H9 (cell line): ENCODE data around the gene ECE1. TPM values are rescaled to one million over a fixed set of nuclear protein-coding genes. Genes with fewer than 3 reads are reported as not detected.
"Not testable (repeated sequence)": the region's sequence is repeated elsewhere in the genome, so short reads cannot be mapped to it uniquely, and the experiment has no call there.

ENCODE experiments used
- DNase-seq: peaks from one replicate; pipeline ENCODE4 v3.0.0-alpha.2; 2017
- H2AFZ ChIP-seq: one replicate; pipeline ENCODE4 v1.6.1; 2013; ENCODE audit warnings: mild to moderate bottlenecking, low read length, control low read depth, moderate library complexity
- H2AK5ac ChIP-seq: 2 replicates; pipeline ENCODE4 v1.6.1; 2013; ENCODE audit warnings: low read length, control low read depth, mixed read lengths; ENCODE audit not compliant: insufficient read length
- H2BK120ac ChIP-seq: one replicate; pipeline ENCODE4 v1.6.1; 2013; ENCODE audit warnings: low read depth, mild to moderate bottlenecking, low read length, control low read depth, inconsistent platforms; ENCODE audit not compliant: poor library complexity, severe bottlenecking
- H2BK12ac ChIP-seq: 2 replicates; pipeline ENCODE4 v1.6.1; 2013; ENCODE audit warnings: low read length, control low read depth, mixed read lengths, low read depth; ENCODE audit not compliant: insufficient read length
- H2BK15ac ChIP-seq: 2 replicates; pipeline ENCODE4 v1.6.1; 2013; ENCODE audit warnings: low read depth, low read length, control low read depth
- H2BK20ac ChIP-seq: one replicate; pipeline ENCODE4 v1.6.1; 2013; ENCODE audit warnings: low read depth, mild to moderate bottlenecking, low read length, control low read depth, inconsistent platforms; ENCODE audit not compliant: poor library complexity, severe bottlenecking
- H2BK5ac ChIP-seq: 2 replicates; pipeline ENCODE4 v1.6.1; 2013; ENCODE audit warnings: low read length, control low read depth, mixed read lengths; ENCODE audit not compliant: insufficient read length
- H3K14ac ChIP-seq: 2 replicates; pipeline ENCODE4 v1.6.1; 2013; ENCODE audit warnings: low read length, control low read depth; ENCODE audit not compliant: insufficient read depth
- H3K18ac ChIP-seq: 2 replicates; pipeline ENCODE4 v1.6.1; 2013; ENCODE audit warnings: low read depth, mild to moderate bottlenecking, mixed read lengths, low read length, control low read depth; ENCODE audit not compliant: insufficient read length
- H3K23ac ChIP-seq: 2 replicates; pipeline ENCODE4 v1.6.1; 2013; ENCODE audit warnings: low read length, control low read depth, mixed read lengths, low read depth; ENCODE audit not compliant: insufficient read length
- H3K23me2 ChIP-seq: 2 replicates; pipeline ENCODE4 v1.6.1; 2013; ENCODE audit warnings: low read depth, mild to moderate bottlenecking, mixed read lengths, low read length, control low read depth; ENCODE audit not compliant: insufficient read length, poor library complexity, severe bottlenecking
- H3K27ac ChIP-seq: 2 replicates; pipeline ENCODE4 v1.5.1; 2013; ENCODE audit warnings: low read length, control low read depth, mixed read lengths, low read depth; ENCODE audit not compliant: insufficient read length
- H3K27me3 ChIP-seq: 2 replicates; pipeline ENCODE4 v1.6.1; 2013; ENCODE audit warnings: low read length, control low read depth, inconsistent platforms; ENCODE audit not compliant: insufficient read depth
- H3K4ac ChIP-seq: 2 replicates; pipeline ENCODE4 v1.6.1; 2013; ENCODE audit warnings: low read depth, mild to moderate bottlenecking, control low read depth, inconsistent platforms, low read length, moderate library complexity
- H3K4me1 ChIP-seq: 2 replicates; pipeline ENCODE4 v1.6.1; 2013; ENCODE audit warnings: low read length, control low read depth, inconsistent platforms; ENCODE audit not compliant: insufficient read depth
- H3K4me2 ChIP-seq: 2 replicates; pipeline ENCODE4 v1.6.1; 2013; ENCODE audit warnings: low read length, control low read depth, mixed read lengths; ENCODE audit not compliant: insufficient read length, insufficient read depth
- H3K56ac ChIP-seq: 2 replicates; pipeline ENCODE4 v1.6.1; 2013; ENCODE audit warnings: low read depth, mild to moderate bottlenecking, mixed read lengths, low read length, control low read depth; ENCODE audit not compliant: insufficient read length
- H3K79me1 ChIP-seq: 2 replicates; pipeline ENCODE4 v1.6.1; 2013; ENCODE audit warnings: low read depth, mild to moderate bottlenecking, moderate library complexity, low read length, control low read depth, inconsistent platforms; ENCODE audit not compliant: insufficient read depth, poor library complexity, severe bottlenecking
- H3K79me2 ChIP-seq: 2 replicates; pipeline ENCODE4 v1.6.1; 2013; ENCODE audit warnings: low read length, control low read depth, inconsistent platforms; ENCODE audit not compliant: insufficient read depth
- H3K9ac ChIP-seq: 2 replicates; pipeline ENCODE4 v1.6.1; 2013; ENCODE audit warnings: low read length, control low read depth, mixed read lengths; ENCODE audit not compliant: insufficient read length; ENCODE audit errors: extremely low read depth
- H3K9me3 ChIP-seq: one replicate; pipeline ENCODE4 v1.6.1; 2013; ENCODE audit warnings: low read depth, low read length, inconsistent platforms; ENCODE audit not compliant: control insufficient read depth
- H3T11ph ChIP-seq: one replicate; pipeline ENCODE4 v1.6.1; 2013; ENCODE audit warnings: mild to moderate bottlenecking, low read length, control low read depth, inconsistent platforms
- H4K20me1 ChIP-seq: one replicate; pipeline ENCODE4 v1.6.1; 2013; ENCODE audit not compliant: control insufficient read depth, insufficient read length, insufficient read depth
- H4K5ac ChIP-seq: 2 replicates; pipeline ENCODE4 v1.6.1; 2013; ENCODE audit warnings: low read depth, mild to moderate bottlenecking, mixed read lengths, low read length, control low read depth; ENCODE audit not compliant: insufficient read length
- H4K8ac ChIP-seq: replicated peaks from 2 replicates; pipeline ENCODE4 v1.6.1; 2013; ENCODE audit warnings: low read length, control low read depth, mixed read lengths, low read depth; ENCODE audit not compliant: insufficient read length
- H4K91ac ChIP-seq: 2 replicates; pipeline ENCODE4 v1.6.1; 2013; ENCODE audit warnings: low read depth, mild to moderate bottlenecking, moderate library complexity, mixed read lengths, low read length, control low read depth; ENCODE audit not compliant: insufficient read length
- H3K27ac Mint-ChIP-seq, 3 experiments: 2 replicates in 2 of 3; 3 replicates in 1 of 3; pipeline ENCODE4 v1.8.0; 2020 to 2021; ENCODE audit warnings: mixed read lengths in 3 of 3, mild to moderate bottlenecking in 1 of 3, moderate library complexity in 1 of 3
- H3K27me3 Mint-ChIP-seq: 2 replicates; pipeline ENCODE4 v1.8.0; 2021; ENCODE audit warnings: low read depth, mild to moderate bottlenecking, moderate library complexity, mixed read lengths
- H3K36me3 Mint-ChIP-seq, 3 experiments: 2 replicates in 2 of 3; 3 replicates in 1 of 3; pipeline ENCODE4 v1.8.0; 2020 to 2021; ENCODE audit warnings: low read depth in 3 of 3, mixed read lengths in 3 of 3; ENCODE audit not compliant: insufficient read depth in 1 of 3
- H3K4me1 Mint-ChIP-seq, 2 experiments: 2 replicates each; pipeline ENCODE4 v1.8.0; 2020; ENCODE audit warnings: mixed read lengths in 2 of 2
- H3K4me3 Mint-ChIP-seq, 2 experiments: 2 replicates in 1 of 2; 3 replicates in 1 of 2; pipeline ENCODE4 v1.8.0; 2020 to 2021; ENCODE audit warnings: mild to moderate bottlenecking in 2 of 2, mixed read lengths in 2 of 2, moderate library complexity in 1 of 2
- H3K9me3 Mint-ChIP-seq, 2 experiments: 2 replicates in 1 of 2; 3 replicates in 1 of 2; pipeline ENCODE4 v1.8.0; 2020; ENCODE audit warnings: mild to moderate bottlenecking in 2 of 2, mixed read lengths in 2 of 2, moderate library complexity in 1 of 2
- WGBS: extraction: QIAGEN DNeasy Blood & Tissue Kit; methylation state at CpG from one replicate; pipeline ENCODE4 v1.1.7; 2013; ENCODE audit warnings: missing lambda C conversion rate, low lambda C conversion rate, mixed read lengths; ENCODE audit not compliant: insufficient read length; ENCODE audit errors: extremely low coverage; 5-methylcytosine and 5-hydroxymethylcytosine counted together
- total RNA-seq: library from RNA; stranded (reverse); gene quantifications from 2 replicates; pipeline ENCODE4 v1.2.1, GENCODE V29; 2021
- TF ChIP-seq, protein P1 (sequence below): fragments of 200-600 bp; sonication (generic); conservative IDR thresholded peaks from 3 replicates; pipeline ENCODE4 v1.8.0; 2021; ENCODE audit warnings: antibody characterized with exemption, mild to moderate bottlenecking

Gene ECE1
- total RNA-seq, 1 experiment from 2014 or later = 31.1 TPM

DNA sequence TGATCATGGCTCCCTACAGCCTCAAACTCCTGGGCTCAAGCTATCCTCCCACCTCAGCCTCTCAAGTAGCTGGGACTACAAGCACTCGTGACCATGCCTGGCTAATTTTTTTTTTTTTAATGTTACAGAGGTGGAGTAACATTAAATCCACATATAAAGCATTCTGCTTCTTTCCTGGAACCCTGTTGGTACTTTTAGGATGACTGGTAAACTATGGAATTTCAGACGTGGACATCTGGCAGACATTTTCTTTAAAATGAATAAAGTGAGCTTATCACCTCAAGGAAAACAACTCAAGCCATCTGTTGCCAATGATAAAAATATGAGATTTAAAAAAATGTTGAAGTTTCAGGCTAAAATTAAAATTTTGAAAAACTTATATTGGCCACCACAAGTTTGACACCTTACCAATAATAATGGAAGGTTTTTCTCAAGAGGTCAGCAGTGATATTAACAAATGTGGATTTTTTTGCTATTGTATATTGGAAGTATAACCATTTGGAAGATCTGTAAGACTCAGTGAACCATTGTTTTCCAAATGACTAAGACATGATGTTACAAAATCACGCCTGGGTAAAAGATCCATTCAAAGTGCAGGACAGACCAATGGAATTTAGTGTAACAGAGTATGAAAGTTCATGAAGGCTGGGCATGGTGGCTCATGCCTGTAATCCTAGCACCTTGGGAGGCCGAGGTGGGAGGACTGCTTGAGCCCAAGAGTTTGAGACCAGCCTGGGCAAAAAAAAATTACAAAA lies 60.8 kb downstream of the ECE1 start:
- H3K4me1 Mint-ChIP-seq = no peaks in the 10 kb centered on the region
- DNase-seq = no peak

DNA sequence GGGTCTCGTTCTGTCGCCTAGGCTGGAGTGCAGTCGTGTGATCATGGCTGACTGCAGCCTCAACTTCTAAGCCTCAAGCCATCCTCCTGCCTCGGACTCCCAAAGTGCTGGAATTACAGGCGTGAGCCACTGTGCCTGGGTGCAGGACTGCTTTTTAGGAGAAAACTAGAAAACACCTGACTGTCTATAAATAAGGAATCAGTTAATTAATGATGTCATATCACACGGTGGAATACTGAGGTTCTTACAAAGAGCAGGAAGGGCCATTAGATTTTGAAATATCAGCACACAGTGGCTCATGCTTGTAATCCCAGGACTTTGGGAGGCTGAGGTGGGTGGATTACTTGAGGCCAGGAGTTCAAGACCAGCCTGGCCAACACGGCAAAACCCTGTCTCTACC lies 62.0 kb downstream of the ECE1 start:
- H2BK5ac ChIP-seq, H3K9me3 ChIP-seq, H3K27ac Mint-ChIP-seq, H3K4me3 Mint-ChIP-seq, H3K4me1 Mint-ChIP-seq, H3K4me1 ChIP-seq, H2AK5ac ChIP-seq, H4K8ac ChIP-seq, H3K9me3 Mint-ChIP-seq, H2BK20ac ChIP-seq, H2AFZ ChIP-seq, H2BK15ac ChIP-seq, H3K27ac ChIP-seq, H3K79me1 ChIP-seq, H3K27me3 ChIP-seq, H3K4me2 ChIP-seq, DNase-seq, H3T11ph ChIP-seq, H2BK12ac ChIP-seq, H3K18ac ChIP-seq, H2BK120ac ChIP-seq, H3K23ac ChIP-seq, H3K4ac ChIP-seq, H4K5ac ChIP-seq, H3K56ac ChIP-seq, H3K9ac ChIP-seq, H4K20me1 ChIP-seq, H3K14ac ChIP-seq, H3K27me3 Mint-ChIP-seq, H3K79me2 ChIP-seq, H3K23me2 ChIP-seq, H4K91ac ChIP-seq: not testable (repeated sequence)
- H3K36me3 Mint-ChIP-seq = peaks cover 3 to 17% (median 15%) of the 10 kb centered on the region in 3 experiments; a peak in 6 of 7 replicates
- no CpG with 5 or more reads among the region's 7 CpGs for WGBS

More for the DNA sequence above, 60.8 kb downstream of the ECE1 start:
- Mint-ChIP-seq H3K27ac (no peak overlapping the region; a peak in 1 of 7 replicates), H3K27me3 (no peaks in the 10 kb centered on the region), H3K36me3 (peaks cover 7 to 23% (median 22%) of the 10 kb centered on the region in 3 experiments; a peak in 6 of 7 replicates), H3K9me3 (no peaks in the 10 kb centered on the region), H3K4me3 (no peak overlapping the region)
- Histone ChIP-seq H3K9ac (no peak overlapping the region), H2BK12ac (no peak overlapping the region), H3K27me3 (no peaks in the 10 kb centered on the region), H3K27ac (no peak overlapping the region), H3K4ac (no peak overlapping the region), H3T11ph (no peak overlapping the region), H4K5ac (no peak overlapping the region), H2BK15ac (no peak overlapping the region), H4K8ac (no peak overlapping the region), H3K23ac (no peak overlapping the region), H3K79me2 (no peaks in the 10 kb centered on the region), H2BK5ac (no peak overlapping the region), H4K20me1 (no peaks in the 10 kb centered on the region), H3K79me1 (no peaks in the 10 kb centered on the region), H3K56ac (no peak overlapping the region), H2BK20ac (no peak overlapping the region), H4K91ac (no peak overlapping the region), H3K18ac (no peak overlapping the region), H3K23me2 (no peaks in the 10 kb centered on the region), H3K14ac (no peak overlapping the region), H3K4me1 (no peaks in the 10 kb centered on the region), H3K4me2 (no peak overlapping the region), H2AK5ac (no peak overlapping the region), H3K9me3 (no peaks in the 10 kb centered on the region), H2BK120ac (no peak overlapping the region), H2AFZ (no peak overlapping the region)
- no CpG with 5 or more reads among the region's 4 CpGs for WGBS
- TF ChIP-seq, protein P1, sequence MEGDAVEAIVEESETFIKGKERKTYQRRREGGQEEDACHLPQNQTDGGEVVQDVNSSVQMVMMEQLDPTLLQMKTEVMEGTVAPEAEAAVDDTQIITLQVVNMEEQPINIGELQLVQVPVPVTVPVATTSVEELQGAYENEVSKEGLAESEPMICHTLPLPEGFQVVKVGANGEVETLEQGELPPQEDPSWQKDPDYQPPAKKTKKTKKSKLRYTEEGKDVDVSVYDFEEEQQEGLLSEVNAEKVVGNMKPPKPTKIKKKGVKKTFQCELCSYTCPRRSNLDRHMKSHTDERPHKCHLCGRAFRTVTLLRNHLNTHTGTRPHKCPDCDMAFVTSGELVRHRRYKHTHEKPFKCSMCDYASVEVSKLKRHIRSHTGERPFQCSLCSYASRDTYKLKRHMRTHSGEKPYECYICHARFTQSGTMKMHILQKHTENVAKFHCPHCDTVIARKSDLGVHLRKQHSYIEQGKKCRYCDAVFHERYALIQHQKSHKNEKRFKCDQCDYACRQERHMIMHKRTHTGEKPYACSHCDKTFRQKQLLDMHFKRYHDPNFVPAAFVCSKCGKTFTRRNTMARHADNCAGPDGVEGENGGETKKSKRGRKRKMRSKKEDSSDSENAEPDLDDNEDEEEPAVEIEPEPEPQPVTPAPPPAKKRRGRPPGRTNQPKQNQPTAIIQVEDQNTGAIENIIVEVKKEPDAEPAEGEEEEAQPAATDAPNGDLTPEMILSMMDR = no peak
